Astrocyte (in vitro differentiated cells and primary cell): ENCODE measurements around the gene FYN.

Experiments
- EZH2 ChIP-seq: IDR thresholded peaks from 2 replicates; pipeline ENCODE4 v1.6.1; 2012; ENCODE audit warnings: mild to moderate bottlenecking, low read length, inconsistent platforms; ENCODE audit not compliant: insufficient read depth
- TF ChIP-seq, protein P1 (sequence below): IDR thresholded peaks from 2 replicates; pipeline ENCODE4 v1.5.1; 2011; ENCODE audit warnings: low read depth, mild to moderate bottlenecking, inconsistent platforms, low read length, moderate library complexity; ENCODE audit not compliant: insufficient read depth

DNA sequence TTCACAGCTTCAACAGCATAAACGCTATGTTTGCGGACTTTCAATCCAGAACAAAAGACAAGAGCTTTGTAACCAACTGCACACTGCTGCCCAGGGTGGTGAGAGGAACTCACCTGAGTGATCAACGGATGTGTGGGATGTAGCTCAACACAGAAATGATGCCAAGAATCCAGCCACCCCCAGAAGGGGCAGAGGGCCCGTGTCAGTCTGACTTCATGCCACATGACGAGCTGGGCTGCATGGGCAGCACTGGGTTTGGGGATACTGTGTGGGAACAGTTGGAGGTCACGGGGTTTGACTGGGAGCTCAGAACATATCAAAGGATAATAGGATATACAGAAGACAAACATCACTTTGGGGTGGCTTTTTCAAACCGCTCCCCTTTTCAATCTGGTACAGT is 188.2 kb downstream of the FYN start:
- TF ChIP-seq, protein P1, sequence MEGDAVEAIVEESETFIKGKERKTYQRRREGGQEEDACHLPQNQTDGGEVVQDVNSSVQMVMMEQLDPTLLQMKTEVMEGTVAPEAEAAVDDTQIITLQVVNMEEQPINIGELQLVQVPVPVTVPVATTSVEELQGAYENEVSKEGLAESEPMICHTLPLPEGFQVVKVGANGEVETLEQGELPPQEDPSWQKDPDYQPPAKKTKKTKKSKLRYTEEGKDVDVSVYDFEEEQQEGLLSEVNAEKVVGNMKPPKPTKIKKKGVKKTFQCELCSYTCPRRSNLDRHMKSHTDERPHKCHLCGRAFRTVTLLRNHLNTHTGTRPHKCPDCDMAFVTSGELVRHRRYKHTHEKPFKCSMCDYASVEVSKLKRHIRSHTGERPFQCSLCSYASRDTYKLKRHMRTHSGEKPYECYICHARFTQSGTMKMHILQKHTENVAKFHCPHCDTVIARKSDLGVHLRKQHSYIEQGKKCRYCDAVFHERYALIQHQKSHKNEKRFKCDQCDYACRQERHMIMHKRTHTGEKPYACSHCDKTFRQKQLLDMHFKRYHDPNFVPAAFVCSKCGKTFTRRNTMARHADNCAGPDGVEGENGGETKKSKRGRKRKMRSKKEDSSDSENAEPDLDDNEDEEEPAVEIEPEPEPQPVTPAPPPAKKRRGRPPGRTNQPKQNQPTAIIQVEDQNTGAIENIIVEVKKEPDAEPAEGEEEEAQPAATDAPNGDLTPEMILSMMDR = no peak
- TF ChIP-seq EZH2 = no peak
